ENCODE data around the gene DHX58.
A peak's percentile ranks its signal among the peaks of the same experiment; 100 is the strongest.

DHX58 gene

DNA sequence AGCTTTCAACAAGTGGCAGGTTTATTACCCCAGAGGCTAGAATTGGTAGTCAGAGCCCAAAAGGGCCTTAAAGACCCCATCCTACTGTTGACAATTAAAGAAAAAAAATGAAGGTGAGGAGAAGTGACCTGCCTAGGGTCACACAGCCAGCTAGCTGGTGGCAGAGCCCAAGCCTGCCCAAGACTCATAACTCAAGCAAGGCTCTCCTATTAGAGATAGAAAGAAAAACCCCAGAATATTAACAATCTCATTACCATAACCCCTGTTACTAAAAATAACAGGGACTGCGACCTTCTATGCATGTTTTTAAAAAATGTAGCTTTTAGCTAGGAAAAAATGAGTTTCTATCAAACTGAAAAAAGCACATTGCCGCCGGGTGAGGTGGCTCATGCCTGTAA, 24.1 kb upstream of the DHX58 start:
- no peak for TF ChIP-seq TAF1 (IDR thresholded peaks at IDR 0.05; ENCODE audit: borderline replicate concordance, insufficient read depth, low read length)
- TF ChIP-seq POLR2AphosphoS5 (IDR thresholded peaks at IDR 0.05; ENCODE audit: low read depth, low read length), result no peak
- TF ChIP-seq FOXP2 (optimal IDR thresholded peaks at IDR 0.05; ENCODE audit: borderline replicate concordance, extremely low read depth, extremely low read length, insufficient read depth), result no peak
- TF ChIP-seq, protein P1, sequence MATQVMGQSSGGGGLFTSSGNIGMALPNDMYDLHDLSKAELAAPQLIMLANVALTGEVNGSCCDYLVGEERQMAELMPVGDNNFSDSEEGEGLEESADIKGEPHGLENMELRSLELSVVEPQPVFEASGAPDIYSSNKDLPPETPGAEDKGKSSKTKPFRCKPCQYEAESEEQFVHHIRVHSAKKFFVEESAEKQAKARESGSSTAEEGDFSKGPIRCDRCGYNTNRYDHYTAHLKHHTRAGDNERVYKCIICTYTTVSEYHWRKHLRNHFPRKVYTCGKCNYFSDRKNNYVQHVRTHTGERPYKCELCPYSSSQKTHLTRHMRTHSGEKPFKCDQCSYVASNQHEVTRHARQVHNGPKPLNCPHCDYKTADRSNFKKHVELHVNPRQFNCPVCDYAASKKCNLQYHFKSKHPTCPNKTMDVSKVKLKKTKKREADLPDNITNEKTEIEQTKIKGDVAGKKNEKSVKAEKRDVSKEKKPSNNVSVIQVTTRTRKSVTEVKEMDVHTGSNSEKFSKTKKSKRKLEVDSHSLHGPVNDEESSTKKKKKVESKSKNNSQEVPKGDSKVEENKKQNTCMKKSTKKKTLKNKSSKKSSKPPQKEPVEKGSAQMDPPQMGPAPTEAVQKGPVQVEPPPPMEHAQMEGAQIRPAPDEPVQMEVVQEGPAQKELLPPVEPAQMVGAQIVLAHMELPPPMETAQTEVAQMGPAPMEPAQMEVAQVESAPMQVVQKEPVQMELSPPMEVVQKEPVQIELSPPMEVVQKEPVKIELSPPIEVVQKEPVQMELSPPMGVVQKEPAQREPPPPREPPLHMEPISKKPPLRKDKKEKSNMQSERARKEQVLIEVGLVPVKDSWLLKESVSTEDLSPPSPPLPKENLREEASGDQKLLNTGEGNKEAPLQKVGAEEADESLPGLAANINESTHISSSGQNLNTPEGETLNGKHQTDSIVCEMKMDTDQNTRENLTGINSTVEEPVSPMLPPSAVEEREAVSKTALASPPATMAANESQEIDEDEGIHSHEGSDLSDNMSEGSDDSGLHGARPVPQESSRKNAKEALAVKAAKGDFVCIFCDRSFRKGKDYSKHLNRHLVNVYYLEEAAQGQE (IDR thresholded peaks at IDR 0.05; ENCODE audit: insufficient read depth in 1 of 2, low read depth in 2 of 2, low read length in 2 of 2), result no peak
- TF ChIP-seq SIN3A (IDR thresholded peaks at IDR 0.05; ENCODE audit: borderline replicate concordance, insufficient read depth, low read length), result no peak

DNA sequence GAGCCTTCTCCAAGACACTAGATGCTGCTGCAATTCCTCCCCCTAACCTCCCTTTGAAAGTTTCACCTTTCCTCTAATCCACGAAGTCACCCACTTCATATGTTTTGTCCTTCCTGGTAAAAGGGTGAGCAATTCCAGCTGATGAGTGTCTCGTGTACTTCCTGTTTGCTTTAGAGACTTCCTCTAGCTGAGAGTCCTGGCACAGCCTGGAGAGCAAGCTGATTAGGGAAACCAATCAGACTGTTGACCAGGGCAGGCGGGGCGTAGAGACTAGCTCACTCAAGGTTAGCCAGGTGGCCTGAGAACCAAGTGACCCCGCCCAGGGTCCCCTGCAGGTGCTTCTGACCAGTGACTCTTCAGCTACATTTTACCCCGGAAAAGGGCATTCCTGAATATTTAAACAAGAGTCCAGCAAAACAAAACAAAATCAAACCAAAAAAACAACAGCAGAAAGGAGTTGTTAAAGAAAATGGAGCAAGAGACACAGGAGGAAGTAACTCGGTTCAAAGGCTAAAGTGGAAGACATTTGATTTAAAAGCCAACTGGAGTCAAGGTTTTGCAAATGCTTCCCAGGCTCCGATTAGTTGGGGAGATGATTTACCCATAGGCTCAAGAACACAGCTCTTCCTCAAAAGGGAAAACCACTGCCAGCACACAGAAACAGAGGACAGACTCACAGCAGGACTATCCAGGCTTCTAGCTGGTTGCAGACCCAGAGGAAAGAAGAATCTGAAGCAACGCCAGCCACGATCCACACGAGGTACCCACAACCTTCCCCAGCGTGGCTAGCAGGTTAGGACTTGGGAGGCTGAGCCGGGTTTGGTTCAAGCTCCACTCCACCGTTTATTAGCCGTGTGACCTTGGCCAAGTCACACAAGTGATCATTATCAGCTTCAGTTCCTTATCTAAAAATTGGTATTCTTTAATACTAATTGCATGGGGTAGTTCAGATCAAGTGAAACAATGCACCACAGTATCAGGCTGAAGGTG, 23.4 kb upstream of the DHX58 start:
- TF ChIP-seq POLR2AphosphoS5 (IDR thresholded peaks at IDR 0.05; ENCODE audit: low read depth, low read length), result no peak
- peak; percentile 58; the same call in 1 of the 2 replicates for TF ChIP-seq SIN3A (IDR thresholded peaks at IDR 0.05; ENCODE audit: borderline replicate concordance, insufficient read depth, low read length)
- TF ChIP-seq, protein P1 (IDR thresholded peaks at IDR 0.05; ENCODE audit: insufficient read depth in 1 of 2, low read depth in 2 of 2, low read length in 2 of 2), result no peak
- peak; percentile 77 for TF ChIP-seq FOXP2 (optimal IDR thresholded peaks at IDR 0.05; ENCODE audit: borderline replicate concordance, extremely low read depth, extremely low read length, insufficient read depth)
- no peak for TF ChIP-seq TAF1 (IDR thresholded peaks at IDR 0.05; ENCODE audit: borderline replicate concordance, insufficient read depth, low read length)

DNA sequence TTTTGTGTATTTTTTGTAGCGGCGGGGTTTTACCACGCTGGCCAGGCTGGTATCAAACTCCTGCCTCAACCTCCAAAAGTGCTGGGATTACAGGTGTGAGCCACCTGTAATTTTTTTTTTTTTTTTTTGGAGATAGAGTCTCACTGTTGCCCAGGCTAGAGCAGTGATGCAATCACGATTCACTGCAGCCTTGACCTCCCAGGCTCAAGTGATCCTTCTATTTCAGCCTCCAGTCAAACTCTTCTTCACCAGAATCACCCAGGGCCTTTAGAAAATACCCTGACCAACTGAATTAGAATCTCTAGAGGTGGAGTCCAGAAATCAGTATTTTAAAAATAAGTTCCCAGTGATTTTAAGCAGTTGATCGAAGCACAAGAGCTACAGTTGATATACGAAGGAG, 22.6 kb upstream of the DHX58 start:
- TF ChIP-seq, protein P1 (IDR thresholded peaks at IDR 0.05; ENCODE audit: insufficient read depth in 1 of 2, low read depth in 2 of 2, low read length in 2 of 2), result no peak
- TF ChIP-seq TAF1 (IDR thresholded peaks at IDR 0.05; ENCODE audit: borderline replicate concordance, insufficient read depth, low read length) (no peak), POLR2AphosphoS5 (IDR thresholded peaks at IDR 0.05; ENCODE audit: low read depth, low read length) (no peak), SIN3A (IDR thresholded peaks at IDR 0.05; ENCODE audit: borderline replicate concordance, insufficient read depth, low read length) (no peak), FOXP2 (optimal IDR thresholded peaks at IDR 0.05; ENCODE audit: borderline replicate concordance, extremely low read depth, extremely low read length, insufficient read depth) (no peak)

DNA sequence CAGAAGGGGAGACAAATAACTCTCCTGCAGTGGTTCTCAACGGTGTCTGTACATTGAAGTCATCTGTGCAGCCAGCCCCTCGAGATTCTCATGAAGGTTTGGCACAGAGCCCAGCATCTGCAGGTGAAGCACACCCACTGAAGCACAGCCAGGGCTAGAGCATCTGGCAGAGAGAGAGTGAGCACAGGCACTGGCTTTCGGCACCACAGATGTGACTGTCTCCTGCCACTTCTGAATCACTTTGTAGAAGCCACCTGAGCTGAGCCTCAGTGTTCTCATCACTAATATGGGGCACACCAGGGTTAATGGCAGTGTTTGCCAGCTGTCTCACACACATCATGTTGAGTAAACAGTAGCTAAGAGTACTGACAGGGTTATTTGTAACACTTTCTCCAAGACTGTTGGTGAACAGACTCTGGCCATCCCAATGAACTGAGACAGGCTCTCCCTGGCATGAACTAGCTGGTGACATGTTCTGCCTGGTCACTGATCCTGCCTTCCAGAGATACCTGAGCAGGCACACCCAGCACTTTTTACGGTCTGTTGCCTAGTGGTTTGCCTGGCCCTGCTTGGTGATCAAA, 21.0 kb upstream of the DHX58 start:
- no peak for TF ChIP-seq FOXP2 (optimal IDR thresholded peaks at IDR 0.05; ENCODE audit: borderline replicate concordance, extremely low read depth, extremely low read length, insufficient read depth)
- TF ChIP-seq TAF1 (IDR thresholded peaks at IDR 0.05; ENCODE audit: borderline replicate concordance, insufficient read depth, low read length), result no peak
- TF ChIP-seq POLR2AphosphoS5 (IDR thresholded peaks at IDR 0.05; ENCODE audit: low read depth, low read length), result no peak
- no peak for TF ChIP-seq SIN3A (IDR thresholded peaks at IDR 0.05; ENCODE audit: borderline replicate concordance, insufficient read depth, low read length)
- TF ChIP-seq, protein P1 (IDR thresholded peaks at IDR 0.05; ENCODE audit: insufficient read depth in 1 of 2, low read depth in 2 of 2, low read length in 2 of 2), result no peak

Measured in PFSK-1 (cell line).